Calu3 (cell line): ENCODE results near the gene POC1A. TPM values are rescaled to one million over a fixed set of nuclear protein-coding genes. Genes with fewer than 3 reads are reported as not detected.

Source experiments
- BruUV-seq: library from RNA; stranded (reverse); fragments of 400-500 nt; replicated peaks from 2 replicates; lab custom pipeline; 2021; lab: Mats Ljungman, UMichigan
- CTCF ChIA-PET: fragments of 300-600 bp; sonication (Branson Sonifier 250); formaldehyde crosslinking; loops from one replicate; lab custom pipeline; 2022; ENCODE audit warnings: antibody characterized with exemption; lab: Charles Lee
- DNase-seq: peaks from one replicate; pipeline ENCODE4 v3.0.0; 2022
- H3K27ac Mint-ChIP-seq: one replicate; pipeline ENCODE4 v1.8.0; 2022; ENCODE audit warnings: mixed read lengths; ENCODE audit not compliant: unreplicated experiment
- H3K27me3 Mint-ChIP-seq: one replicate; pipeline ENCODE4 v1.8.0; 2022; ENCODE audit warnings: mixed read lengths; ENCODE audit not compliant: unreplicated experiment
- H3K36me3 Mint-ChIP-seq: one replicate; pipeline ENCODE4 v1.8.0; 2022; ENCODE audit warnings: mild to moderate bottlenecking, moderate library complexity, mixed read lengths; ENCODE audit not compliant: insufficient read depth, unreplicated experiment
- H3K4me1 Mint-ChIP-seq: one replicate; pipeline ENCODE4 v1.8.0; 2022; ENCODE audit warnings: mild to moderate bottlenecking, low read depth, mixed read lengths; ENCODE audit not compliant: unreplicated experiment
- H3K4me3 Mint-ChIP-seq: one replicate; pipeline ENCODE4 v1.8.0; 2022; ENCODE audit warnings: mild to moderate bottlenecking, low read depth, moderate library complexity, mixed read lengths; ENCODE audit not compliant: unreplicated experiment
- H3K9me3 Mint-ChIP-seq: one replicate; pipeline ENCODE4 v1.8.0; 2022; ENCODE audit warnings: low read depth, mixed read lengths; ENCODE audit not compliant: unreplicated experiment
- CTCF ChIP-seq: fragments of 200-600 bp; IDR thresholded peaks from one replicate; pipeline ENCODE4 v1.8.0; 2022; ENCODE audit warnings: antibody characterized with exemption; ENCODE audit not compliant: unreplicated experiment
- intact Hi-C: fragments of 100-400 bp; cut with micrococcal nuclease; formaldehyde crosslinking; loops from one replicate; pipeline ENCODE4 v1.10.0; 2022; ENCODE audit not compliant: unreplicated experiment
- total RNA-seq: library from RNA; stranded (reverse); gene quantifications from 2 replicates; pipeline ENCODE4 v1.2.3, GENCODE V29; 2022

Gene POC1A
- total RNA-seq, 1 experiment from 2014 or later, result 26.9 TPM

GRCh38 chr3:52059781-52060180, 94.4 kb downstream of the POC1A start:
- DNase-seq, result no peak
- intact Hi-C loops, result loop anchor here (5.0 kb wide), 3 partner anchors 57 to 117 kb away; partner anchors contain the start of genes PARP3 and RRP9
- H3K36me3 Mint-ChIP-seq, result peaks cover 39% of the 10 kb centered on the region
- no peaks in the 10 kb centered on the region for H3K9me3 Mint-ChIP-seq
- TF ChIP-seq CTCF, result no peak
- BruUV-seq, result no TSS peak
- H3K27me3 Mint-ChIP-seq, result no peaks in the 10 kb centered on the region
- peaks cover 32% of the 10 kb centered on the region for H3K4me1 Mint-ChIP-seq
- CTCF ChIA-PET, result no interaction called here
- no peak overlapping the region for H3K27ac Mint-ChIP-seq
- no peak overlapping the region for H3K4me3 Mint-ChIP-seq

GRCh38 chr3:52057812-52058495, 96.3 kb downstream of the POC1A start:
- Mint-ChIP-seq H3K27ac (no peak overlapping the region), H3K27me3 (no peaks in the 10 kb centered on the region), H3K9me3 (no peaks in the 10 kb centered on the region), H3K36me3 (peaks cover 37% of the 10 kb centered on the region), H3K4me3 (peak overlapping the region; percentile 80), H3K4me1 (peaks cover 40% of the 10 kb centered on the region)
- intact Hi-C loops, result loop anchor here (5.0 kb wide), 3 partner anchors 56 to 116 kb away; partner anchors contain the start of genes PARP3 and RRP9
- BruUV-seq, result no TSS peak
- CTCF ChIA-PET, result interaction anchor here (1.3 kb wide), 1 partner anchor 75 kb away, joined by 7 read pairs; the partner anchor contains the start of gene ACY1
- TF ChIP-seq CTCF, result no peak
- no peak for DNase-seq

- Mint-ChIP-seq H3K4me3 (peak overlapping the region; percentile 80), H3K4me1 (peaks cover 35% of the 10 kb centered on the region), H3K27ac (peak overlapping the region; percentile 81), H3K9me3 (no peaks in the 10 kb centered on the region), H3K36me3 (peaks cover 41% of the 10 kb centered on the region), H3K27me3 (no peaks in the 10 kb centered on the region)
- CTCF ChIA-PET, result interaction anchor here (0.6 to 2.0 kb wide), 8 partner anchors 10 to 355 kb away, joined by 3 to 7 read pairs (median 4); partner anchors contain the start of genes ACY1 and POC1A
- BruUV-seq, result no TSS peak
- intact Hi-C loops, result loop anchor here (5.0 kb wide), 3 partner anchors 55 to 115 kb away; partner anchors contain the start of genes PARP3 and RRP9
- DNase-seq, result peak; percentile 98
- TF ChIP-seq CTCF, result no peak
These were observed 97.0 kb downstream of the POC1A start for GRCh38 chr3:52056968-52057811.

GRCh38 chr3:52056521-52056967, 97.7 kb downstream of the POC1A start, which contains the start of gene DUSP7:
Gene DUSP7 (minus strand): TSS chr3:52056571. CDS start chr3:52056366, 205 bp downstream.
- peak within 1 kb of the TSS; percentile 88 for H3K4me3 Mint-ChIP-seq
- H3K27me3 Mint-ChIP-seq, result no peaks in the 10 kb centered on the region
- DNase-seq, result peak; percentile 74
- peak within 1 kb of the TSS; percentile 81 for H3K27ac Mint-ChIP-seq
- no peaks in the 10 kb centered on the region for H3K9me3 Mint-ChIP-seq
- peaks cover 41% of the 10 kb centered on the region for H3K36me3 Mint-ChIP-seq
- BruUV-seq, result no TSS peak
- intact Hi-C loops, result loop anchor here (5.0 kb wide), 3 partner anchors 54 to 114 kb away; partner anchors contain the start of genes PARP3 and RRP9
- no peak for TF ChIP-seq CTCF
- CTCF ChIA-PET, result interaction anchor here (0.6 to 2.0 kb wide), 10 partner anchors 10 to 549 kb away, joined by 3 to 7 read pairs (median 4); partner anchors contain the start of genes ACY1 and POC1A
- peaks cover 28% of the 10 kb centered on the region for H3K4me1 Mint-ChIP-seq
